Measurements from ENCODE around the gene TNNT2. TPM values are rescaled to one million over a fixed set of nuclear protein-coding genes. Genes with fewer than 3 reads are reported as not detected.

The TNNT2 gene
- total RNA-seq, 1 donor = not detected

DNA sequence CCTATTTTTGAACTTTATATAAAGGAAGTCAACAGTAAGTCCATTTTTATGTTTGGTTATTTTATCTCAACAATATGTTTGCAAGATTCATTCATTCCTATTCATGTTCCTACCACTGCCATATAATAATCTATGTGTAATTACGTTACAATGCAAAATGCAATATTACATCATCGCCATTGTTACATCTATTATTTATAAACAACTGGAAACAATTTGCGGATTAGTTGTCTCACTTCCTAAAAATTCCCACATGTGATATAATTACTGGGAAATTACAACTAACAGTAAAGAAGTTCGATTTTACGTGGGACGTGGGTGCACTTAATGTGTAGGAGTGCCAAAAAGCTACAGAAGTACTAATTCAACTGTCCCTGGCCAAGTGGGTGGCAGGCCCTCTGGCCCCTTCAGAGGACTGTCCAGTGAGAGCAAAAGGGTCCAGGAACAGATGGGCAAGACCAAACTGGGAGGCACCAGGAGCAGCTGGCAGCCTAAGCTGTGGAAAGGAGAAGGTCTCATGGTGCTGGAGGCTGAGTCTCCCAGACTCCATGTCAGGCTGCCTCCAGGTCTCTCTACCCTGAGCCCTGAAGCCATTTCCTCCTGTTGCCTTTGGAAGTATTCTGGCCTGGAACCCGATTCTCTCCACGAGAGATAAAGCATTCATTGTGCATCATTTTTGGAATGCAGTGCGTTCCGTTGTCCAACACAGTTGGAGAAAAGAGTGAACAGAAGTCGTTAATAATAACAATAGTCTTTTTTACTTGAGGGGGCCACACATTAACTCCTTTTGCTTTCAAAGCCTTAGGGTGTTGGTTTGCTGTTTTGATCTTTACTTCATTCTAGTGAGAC, 42.9 kb downstream of the TNNT2 start:
- Histone ChIP-seq H3K4me1 (ENCODE audit: insufficient read depth, low read length) (peaks cover 3% of the 10 kb centered on the region), H3K27ac (ENCODE audit: low read depth, low read length) (no peak overlapping the region), H3K79me2 (ENCODE audit: insufficient read depth, low read length) (no peaks in the 10 kb centered on the region), H3K36me3 (ENCODE audit: insufficient read depth, low read length) (no peaks in the 10 kb centered on the region), H4K20me1 (ENCODE audit: insufficient read depth, low read length) (no peaks in the 10 kb centered on the region), H3K9me3 (ENCODE audit: low read depth, low read length) (no peaks in the 10 kb centered on the region), H3K4me3 (ENCODE audit: insufficient read depth, low read length) (no peak overlapping the region), H3K4me2 (ENCODE audit: insufficient read depth, low read length) (no peak overlapping the region), H3K27me3 (ENCODE audit: insufficient read depth, low read length) (peaks cover 3% of the 10 kb centered on the region), H2AFZ (ENCODE audit: low read length) (no peak overlapping the region)
- TF ChIP-seq, protein P1, sequence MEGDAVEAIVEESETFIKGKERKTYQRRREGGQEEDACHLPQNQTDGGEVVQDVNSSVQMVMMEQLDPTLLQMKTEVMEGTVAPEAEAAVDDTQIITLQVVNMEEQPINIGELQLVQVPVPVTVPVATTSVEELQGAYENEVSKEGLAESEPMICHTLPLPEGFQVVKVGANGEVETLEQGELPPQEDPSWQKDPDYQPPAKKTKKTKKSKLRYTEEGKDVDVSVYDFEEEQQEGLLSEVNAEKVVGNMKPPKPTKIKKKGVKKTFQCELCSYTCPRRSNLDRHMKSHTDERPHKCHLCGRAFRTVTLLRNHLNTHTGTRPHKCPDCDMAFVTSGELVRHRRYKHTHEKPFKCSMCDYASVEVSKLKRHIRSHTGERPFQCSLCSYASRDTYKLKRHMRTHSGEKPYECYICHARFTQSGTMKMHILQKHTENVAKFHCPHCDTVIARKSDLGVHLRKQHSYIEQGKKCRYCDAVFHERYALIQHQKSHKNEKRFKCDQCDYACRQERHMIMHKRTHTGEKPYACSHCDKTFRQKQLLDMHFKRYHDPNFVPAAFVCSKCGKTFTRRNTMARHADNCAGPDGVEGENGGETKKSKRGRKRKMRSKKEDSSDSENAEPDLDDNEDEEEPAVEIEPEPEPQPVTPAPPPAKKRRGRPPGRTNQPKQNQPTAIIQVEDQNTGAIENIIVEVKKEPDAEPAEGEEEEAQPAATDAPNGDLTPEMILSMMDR (IDR thresholded peaks at IDR 0.05; ENCODE audit: extremely low read depth, low read depth, low read length) = no peak
- no peak for DNase-seq (ENCODE audit: insufficient read length, low spot score, missing footprints)

DNA sequence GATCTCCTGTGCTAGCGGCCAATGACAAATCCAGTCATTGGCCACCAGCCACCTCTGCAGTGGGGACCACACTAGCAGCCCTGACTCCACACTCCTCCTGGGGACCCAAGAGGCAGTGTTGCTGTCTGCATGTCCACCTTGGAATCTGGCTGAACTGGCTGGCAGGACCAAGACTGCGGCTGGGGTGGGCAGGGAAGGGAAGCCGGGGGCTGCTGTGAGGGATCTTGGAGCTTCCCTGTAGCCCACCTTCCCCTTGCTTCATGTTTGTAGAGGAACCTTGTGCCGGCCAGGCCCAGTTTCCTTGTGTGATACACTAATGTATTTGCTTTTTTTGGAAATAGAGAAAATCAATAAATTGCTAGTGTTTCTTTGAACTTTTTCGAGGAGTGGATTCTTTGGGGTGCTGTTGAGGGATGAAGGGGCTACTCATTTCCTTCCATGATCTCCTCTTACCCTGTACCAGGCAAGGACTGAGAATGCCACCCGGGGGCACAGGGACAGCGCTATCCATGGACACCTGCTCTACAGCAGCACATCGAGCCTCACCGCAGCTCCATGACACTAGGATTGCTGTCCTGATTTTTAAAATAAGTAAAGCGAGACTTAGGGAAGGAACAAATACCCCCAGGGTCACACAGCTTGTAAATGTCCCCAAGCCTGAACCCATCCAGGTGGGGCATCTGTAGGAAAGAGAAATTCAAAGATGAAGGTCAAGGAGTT, 44.7 kb downstream of the TNNT2 start:
- Histone ChIP-seq H3K79me2 (ENCODE audit: insufficient read depth, low read length) (no peaks in the 10 kb centered on the region), H3K36me3 (ENCODE audit: insufficient read depth, low read length) (no peaks in the 10 kb centered on the region), H3K27ac (ENCODE audit: low read depth, low read length) (no peak overlapping the region), H2AFZ (ENCODE audit: low read length) (no peak overlapping the region), H3K4me1 (ENCODE audit: insufficient read depth, low read length) (peaks cover 6% of the 10 kb centered on the region), H3K27me3 (ENCODE audit: insufficient read depth, low read length) (peaks cover 3% of the 10 kb centered on the region), H3K9me3 (ENCODE audit: low read depth, low read length) (no peaks in the 10 kb centered on the region), H3K4me3 (ENCODE audit: insufficient read depth, low read length) (no peak overlapping the region), H3K4me2 (ENCODE audit: insufficient read depth, low read length) (no peak overlapping the region), H4K20me1 (ENCODE audit: insufficient read depth, low read length) (no peaks in the 10 kb centered on the region)
- no peak for DNase-seq (ENCODE audit: insufficient read length, low spot score, missing footprints)
- TF ChIP-seq, protein P1 (IDR thresholded peaks at IDR 0.05; ENCODE audit: extremely low read depth, low read depth, low read length) = no peak

DNA sequence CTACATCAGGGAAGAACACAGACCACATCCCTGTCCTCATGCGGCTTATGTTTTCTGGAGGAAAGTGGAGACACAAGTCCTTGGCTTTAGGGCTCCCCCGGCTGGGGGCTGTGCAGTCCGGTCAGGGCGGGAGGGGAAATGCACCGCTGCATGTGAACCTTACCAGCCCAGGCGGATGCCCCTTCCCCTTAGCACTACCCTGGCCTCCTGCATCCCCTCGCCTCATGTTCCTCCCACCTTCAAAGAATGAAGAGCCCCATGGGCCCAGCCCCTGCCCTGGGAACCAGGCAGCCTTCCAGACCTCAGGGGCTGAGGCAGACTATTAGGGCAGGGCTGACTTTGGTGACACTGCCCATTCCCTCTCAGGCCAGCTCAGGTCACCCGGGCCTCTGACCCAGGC, 45.5 kb downstream of the TNNT2 start:
- Histone ChIP-seq H2AFZ (ENCODE audit: low read length) (no peak overlapping the region), H3K9me3 (ENCODE audit: low read depth, low read length) (no peaks in the 10 kb centered on the region), H4K20me1 (ENCODE audit: insufficient read depth, low read length) (no peaks in the 10 kb centered on the region), H3K27ac (ENCODE audit: low read depth, low read length) (no peak overlapping the region), H3K36me3 (ENCODE audit: insufficient read depth, low read length) (no peaks in the 10 kb centered on the region), H3K4me1 (ENCODE audit: insufficient read depth, low read length) (peaks cover 6% of the 10 kb centered on the region), H3K79me2 (ENCODE audit: insufficient read depth, low read length) (no peaks in the 10 kb centered on the region), H3K4me3 (ENCODE audit: insufficient read depth, low read length) (no peak overlapping the region), H3K27me3 (ENCODE audit: insufficient read depth, low read length) (no peaks in the 10 kb centered on the region), H3K4me2 (ENCODE audit: insufficient read depth, low read length) (no peak overlapping the region)
- TF ChIP-seq, protein P1 (IDR thresholded peaks at IDR 0.05; ENCODE audit: extremely low read depth, low read depth, low read length) = no peak
- peak; percentile 35 for DNase-seq (ENCODE audit: insufficient read length, low spot score, missing footprints)

DNA sequence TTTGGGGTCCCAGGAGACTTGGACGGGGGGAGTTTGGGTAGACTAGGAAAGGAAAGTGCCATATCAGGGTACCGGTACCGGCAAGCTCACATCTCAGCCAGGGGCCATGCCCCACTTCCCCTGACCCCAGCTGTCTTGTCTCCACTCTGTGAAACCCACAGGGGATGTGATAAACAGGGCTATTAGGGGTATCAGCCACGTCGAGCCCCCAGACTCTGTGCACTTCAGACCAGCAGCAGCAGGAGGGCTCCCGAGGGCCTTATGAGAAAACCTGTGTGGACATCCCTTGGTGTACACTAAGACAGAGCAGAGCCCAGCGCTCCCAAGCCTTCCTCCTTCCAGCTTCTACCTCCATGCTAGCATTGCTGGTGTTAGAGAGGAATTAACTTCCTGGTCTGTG, 46.3 kb downstream of the TNNT2 start:
- Histone ChIP-seq H3K27me3 (ENCODE audit: insufficient read depth, low read length) (no peaks in the 10 kb centered on the region), H3K4me3 (ENCODE audit: insufficient read depth, low read length) (no peak overlapping the region), H2AFZ (ENCODE audit: low read length) (no peak overlapping the region), H3K9me3 (ENCODE audit: low read depth, low read length) (no peaks in the 10 kb centered on the region), H3K79me2 (ENCODE audit: insufficient read depth, low read length) (no peaks in the 10 kb centered on the region), H3K4me2 (ENCODE audit: insufficient read depth, low read length) (no peak overlapping the region), H4K20me1 (ENCODE audit: insufficient read depth, low read length) (no peaks in the 10 kb centered on the region), H3K4me1 (ENCODE audit: insufficient read depth, low read length) (peaks cover 6% of the 10 kb centered on the region), H3K27ac (ENCODE audit: low read depth, low read length) (no peak overlapping the region), H3K36me3 (ENCODE audit: insufficient read depth, low read length) (no peaks in the 10 kb centered on the region)
- DNase-seq (ENCODE audit: insufficient read length, low spot score, missing footprints) = no peak
- TF ChIP-seq, protein P1 (IDR thresholded peaks at IDR 0.05; ENCODE audit: extremely low read depth, low read depth, low read length) = no peak
